ENCODE results near the gene MAGI1.

MAGI1 gene

DNA sequence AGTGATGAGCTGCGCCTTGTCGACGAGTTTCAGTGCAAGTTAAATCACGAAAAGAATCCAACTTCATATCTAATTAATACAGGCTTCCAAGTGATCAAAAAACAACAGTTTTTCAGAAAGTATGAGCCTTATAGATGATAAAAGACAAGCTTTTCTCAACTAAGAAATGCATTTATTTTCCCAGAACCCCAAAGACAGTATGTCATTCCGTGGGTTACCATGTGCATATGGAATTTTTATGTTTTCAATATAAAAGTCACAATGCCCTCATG lies 442.8 kb downstream of the MAGI1 start:
- H3K27ac ChIP-seq: no peak overlapping the region
- H3K4me3 ChIP-seq (ENCODE audit: low read depth in 1 of 2, low read length in 1 of 2): no peak overlapping the region
- no peaks in the 10 kb centered on the region for H3K4me1 ChIP-seq (ENCODE audit: control insufficient read depth in 1 of 2, insufficient read depth in 1 of 2, low read depth in 1 of 2, low read length in 1 of 2)
- H3K9me3 ChIP-seq: no peaks in the 10 kb centered on the region
- no peaks in the 10 kb centered on the region for H3K36me3 ChIP-seq
- TF ChIP-seq CTCF (IDR thresholded peaks at IDR 0.05): no peak
- peaks cover 33% of the 10 kb centered on the region for H3K27me3 ChIP-seq

DNA sequence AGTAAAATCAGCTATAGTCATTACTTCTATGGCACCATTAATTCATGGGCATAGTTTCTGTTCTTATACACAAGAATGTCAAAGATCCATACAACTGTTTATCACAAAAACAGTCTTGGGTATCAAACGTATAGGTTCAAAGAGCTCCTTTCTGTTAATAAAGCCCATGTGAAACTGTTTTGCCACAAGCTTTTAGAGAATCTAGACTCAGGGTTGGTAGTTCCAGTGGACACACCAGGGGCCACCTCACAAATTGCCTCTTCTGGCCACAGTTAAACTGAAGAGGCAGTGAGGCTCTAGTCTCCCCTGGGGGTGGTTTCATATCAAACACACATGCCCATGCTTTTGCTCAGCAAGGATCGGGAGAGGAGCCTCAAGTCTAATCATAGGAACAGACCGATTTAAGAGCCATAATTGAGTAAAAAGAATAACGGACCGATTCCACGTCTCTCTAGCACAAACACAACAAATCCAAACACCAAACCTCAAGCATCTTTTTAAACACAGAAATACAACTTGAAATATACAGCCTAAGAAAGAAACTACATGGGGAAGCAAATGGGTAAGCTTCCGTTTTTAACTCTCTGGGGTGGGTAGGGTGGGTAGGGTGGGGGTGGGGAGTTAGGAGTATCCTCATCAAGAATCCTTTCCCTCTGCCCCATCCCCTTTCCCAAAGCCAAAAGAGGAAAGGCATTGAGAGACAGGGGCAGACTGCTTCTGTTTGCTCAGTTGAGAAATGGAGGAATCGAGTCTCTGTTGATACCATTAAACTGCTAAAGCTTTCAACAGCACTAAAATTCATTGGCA lies 443.3 kb downstream of the MAGI1 start:
- no peak overlapping the region for H3K27ac ChIP-seq

DNA sequence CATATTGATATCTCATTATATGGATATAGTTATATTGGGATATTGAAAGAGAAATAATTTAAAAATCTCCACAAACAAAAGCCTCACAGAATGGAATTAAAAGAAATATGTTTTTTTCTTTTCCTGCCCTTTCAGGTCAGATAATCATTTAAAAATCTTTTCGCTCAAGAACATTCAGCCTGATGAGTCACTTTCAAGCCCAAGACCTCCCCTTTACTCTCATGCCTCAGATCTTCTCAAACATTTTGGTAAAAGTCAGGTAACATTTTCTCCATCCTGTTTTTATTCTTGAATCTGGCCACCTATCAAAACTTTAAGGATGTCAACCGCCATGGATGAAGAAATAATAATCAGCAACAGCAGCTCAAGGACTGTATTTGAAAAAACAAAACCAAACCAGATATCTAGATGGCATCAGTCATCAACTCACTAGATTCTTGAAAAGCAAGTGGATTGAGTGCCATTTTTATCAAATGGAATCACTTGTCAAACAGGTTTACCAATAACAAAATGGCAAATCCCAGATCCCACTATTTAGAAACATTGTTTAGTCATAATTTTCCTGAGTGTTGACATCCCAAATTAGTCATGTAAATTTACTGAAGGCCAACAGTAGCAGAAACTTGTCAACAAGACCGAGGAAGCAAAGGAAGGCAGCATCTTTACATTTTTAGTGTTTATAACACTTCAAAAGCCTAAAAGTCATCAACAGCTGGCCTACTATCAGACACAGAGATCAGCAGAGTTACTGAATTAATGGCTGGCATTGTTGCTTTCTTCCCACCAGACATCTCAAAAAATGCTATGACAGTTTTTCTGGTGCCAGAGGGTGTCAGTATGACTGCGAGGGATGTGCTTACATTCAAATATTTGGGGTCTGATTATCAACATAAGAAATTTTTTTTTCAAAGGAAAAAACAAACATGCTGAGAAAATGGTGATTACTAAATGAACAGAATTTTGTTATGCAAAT lies 444.7 kb downstream of the MAGI1 start:
- Histone ChIP-seq H3K9me3 (no peaks in the 10 kb centered on the region), H3K27me3 (peaks cover 33% of the 10 kb centered on the region), H3K4me3 (ENCODE audit: low read depth in 1 of 2, low read length in 1 of 2) (no peak overlapping the region), H3K27ac (no peak overlapping the region), H3K36me3 (no peaks in the 10 kb centered on the region), H3K4me1 (ENCODE audit: control insufficient read depth in 1 of 2, insufficient read depth in 1 of 2, low read depth in 1 of 2, low read length in 1 of 2) (no peaks in the 10 kb centered on the region)
- no peak for TF ChIP-seq CTCF (IDR thresholded peaks at IDR 0.05)

More for the DNA sequence above, 443.3 kb downstream of the MAGI1 start:
- H3K36me3 ChIP-seq: no peaks in the 10 kb centered on the region
- H3K4me3 ChIP-seq (ENCODE audit: low read depth in 1 of 2, low read length in 1 of 2): no peak overlapping the region
- H3K27me3 ChIP-seq: peaks cover 33% of the 10 kb centered on the region
- no peak for TF ChIP-seq CTCF (IDR thresholded peaks at IDR 0.05)
- H3K9me3 ChIP-seq: no peaks in the 10 kb centered on the region
- no peaks in the 10 kb centered on the region for H3K4me1 ChIP-seq (ENCODE audit: control insufficient read depth in 1 of 2, insufficient read depth in 1 of 2, low read depth in 1 of 2, low read length in 1 of 2)

- H3K27ac ChIP-seq: no peak overlapping the region
- no peaks in the 10 kb centered on the region for H3K9me3 ChIP-seq
- TF ChIP-seq CTCF (IDR thresholded peaks at IDR 0.05): no peak
- no peak overlapping the region for H3K4me3 ChIP-seq (ENCODE audit: low read depth in 1 of 2, low read length in 1 of 2)
- H3K36me3 ChIP-seq: no peaks in the 10 kb centered on the region
- no peaks in the 10 kb centered on the region for H3K4me1 ChIP-seq (ENCODE audit: control insufficient read depth in 1 of 2, insufficient read depth in 1 of 2, low read depth in 1 of 2, low read length in 1 of 2)
- H3K27me3 ChIP-seq: peaks cover 5% of the 10 kb centered on the region
Observed at GRCh38 chr3:65591313-65591712, 447.4 kb downstream of the MAGI1 start.

DNA sequence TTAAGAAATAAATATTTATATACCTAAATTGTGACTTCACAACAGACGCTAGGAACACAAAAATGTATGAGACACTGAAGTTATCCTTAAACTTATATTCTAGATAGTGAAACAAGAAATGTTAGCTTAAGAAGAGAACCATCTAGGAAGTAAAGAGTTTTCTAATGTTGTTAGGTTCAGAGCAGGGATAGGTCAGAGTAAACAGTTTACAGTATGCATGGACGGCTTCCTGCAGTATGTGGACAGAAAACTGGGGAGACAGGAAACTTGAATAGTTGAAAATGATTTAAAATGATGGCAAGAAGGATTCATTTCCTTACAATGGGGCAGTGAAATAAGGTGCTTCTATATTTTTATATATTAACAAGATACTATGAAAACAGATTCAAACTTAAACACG lies 449.8 kb downstream of the MAGI1 start:
- Histone ChIP-seq H3K4me1 (ENCODE audit: control insufficient read depth in 1 of 2, insufficient read depth in 1 of 2, low read depth in 1 of 2, low read length in 1 of 2) (no peaks in the 10 kb centered on the region), H3K4me3 (ENCODE audit: low read depth in 1 of 2, low read length in 1 of 2) (no peak overlapping the region), H3K27ac (no peak overlapping the region), H3K36me3 (no peaks in the 10 kb centered on the region), H3K9me3 (no peaks in the 10 kb centered on the region), H3K27me3 (no peaks in the 10 kb centered on the region)
- TF ChIP-seq CTCF (IDR thresholded peaks at IDR 0.05): no peak

All from neutrophil (primary cell).